Measurements from ENCODE around the gene SDCCAG8.

The SDCCAG8 gene

DNA sequence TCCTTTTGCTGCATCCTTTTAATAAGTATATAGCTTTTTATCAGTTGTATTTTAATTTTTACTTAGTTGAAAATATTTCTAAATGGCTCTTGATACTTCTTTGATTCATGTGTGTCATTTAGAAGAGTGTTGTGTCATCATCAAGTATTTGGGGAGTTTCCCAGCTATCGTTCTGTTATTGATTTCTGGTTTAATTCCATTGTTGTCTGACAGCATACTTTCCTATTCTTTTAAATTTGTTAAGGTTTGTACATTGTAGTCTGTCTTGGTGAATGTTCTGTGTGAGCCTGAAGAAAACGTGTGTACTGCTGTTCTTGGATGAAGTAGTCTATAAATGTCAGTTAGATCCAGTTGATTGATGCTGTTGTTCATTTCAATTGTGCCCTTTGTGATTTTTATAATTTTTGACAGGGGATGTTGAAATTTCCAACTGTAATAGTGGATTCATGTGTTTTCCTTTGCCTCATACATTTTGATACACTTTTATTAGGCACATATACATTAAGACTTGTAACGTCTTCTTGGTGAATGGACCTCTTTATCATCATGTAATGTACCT lies 24.8 kb downstream of the SDCCAG8 start:
- WGBS (ENCODE audit: insufficient coverage, insufficient read length) = no CpG with 5 or more reads among the region's 3 CpGs
- no peak overlapping the region for H3K4me3 ChIP-seq (ENCODE audit: low read length)
- H3K27ac ChIP-seq (ENCODE audit: low read length) = no peak overlapping the region

GRCh38 chr1:243281672-243282071 lies 25.8 kb downstream of the SDCCAG8 start:
- H3K27ac ChIP-seq (ENCODE audit: low read length) = no peak overlapping the region
- WGBS (ENCODE audit: insufficient coverage, insufficient read length) = no CpG with 5 or more reads among the region's 5 CpGs
- H3K4me3 ChIP-seq (ENCODE audit: low read length) = no peak overlapping the region

More for the DNA sequence above, 24.8 kb downstream of the SDCCAG8 start:
- H3K36me3 ChIP-seq (ENCODE audit: control insufficient read depth, insufficient read depth, low read length) = no peaks in the 10 kb centered on the region
- no peaks in the 10 kb centered on the region for H3K27me3 ChIP-seq (ENCODE audit: control insufficient read depth, insufficient read depth, low read length)
- peaks cover 2% of the 10 kb centered on the region for H3K4me1 ChIP-seq (ENCODE audit: control insufficient read depth, insufficient read depth, low read length)
- H3K9me3 ChIP-seq (ENCODE audit: control insufficient read depth, insufficient read depth, low read length) = no peaks in the 10 kb centered on the region
- DNase-seq (ENCODE audit: low read depth, low spot score) = no peak

GRCh38 chr1:243286409-243287122 lies 30.7 kb downstream of the SDCCAG8 start:
- Histone ChIP-seq H3K9me3 (ENCODE audit: control insufficient read depth, insufficient read depth, low read length) (no peaks in the 10 kb centered on the region), H3K27ac (ENCODE audit: low read length) (no peak overlapping the region), H3K36me3 (ENCODE audit: control insufficient read depth, insufficient read depth, low read length) (no peaks in the 10 kb centered on the region), H3K27me3 (ENCODE audit: control insufficient read depth, insufficient read depth, low read length) (no peaks in the 10 kb centered on the region), H3K4me3 (ENCODE audit: low read length) (no peak overlapping the region), H3K4me1 (ENCODE audit: control insufficient read depth, insufficient read depth, low read length) (peaks cover 2% of the 10 kb centered on the region)
- DNase-seq (ENCODE audit: low read depth, low spot score) = no peak
- no CpG with 5 or more reads among the region's 8 CpGs for WGBS (ENCODE audit: insufficient coverage, insufficient read length)

More at GRCh38 chr1:243281672-243282071, 25.8 kb downstream of the SDCCAG8 start:
- DNase-seq (ENCODE audit: low read depth, low spot score) = no peak
- Histone ChIP-seq H3K4me1 (ENCODE audit: control insufficient read depth, insufficient read depth, low read length) (peaks cover 2% of the 10 kb centered on the region), H3K27me3 (ENCODE audit: control insufficient read depth, insufficient read depth, low read length) (no peaks in the 10 kb centered on the region), H3K36me3 (ENCODE audit: control insufficient read depth, insufficient read depth, low read length) (no peaks in the 10 kb centered on the region), H3K9me3 (ENCODE audit: control insufficient read depth, insufficient read depth, low read length) (no peaks in the 10 kb centered on the region)

GRCh38 chr1:243287123-243287460 lies 31.3 kb downstream of the SDCCAG8 start:
- no peak for DNase-seq (ENCODE audit: low read depth, low spot score)
- peaks cover 2% of the 10 kb centered on the region for H3K4me1 ChIP-seq (ENCODE audit: control insufficient read depth, insufficient read depth, low read length)
- WGBS (ENCODE audit: insufficient coverage, insufficient read length) = no CpG with 5 or more reads among the region's 2 CpGs
- H3K27ac ChIP-seq (ENCODE audit: low read length) = no peak overlapping the region
- no peak overlapping the region for H3K4me3 ChIP-seq (ENCODE audit: low read length)
- no peaks in the 10 kb centered on the region for H3K27me3 ChIP-seq (ENCODE audit: control insufficient read depth, insufficient read depth, low read length)
- H3K9me3 ChIP-seq (ENCODE audit: control insufficient read depth, insufficient read depth, low read length) = no peaks in the 10 kb centered on the region
- no peaks in the 10 kb centered on the region for H3K36me3 ChIP-seq (ENCODE audit: control insufficient read depth, insufficient read depth, low read length)

GRCh38 chr1:243287652-243288051 lies 31.8 kb downstream of the SDCCAG8 start:
- H3K27me3 ChIP-seq (ENCODE audit: control insufficient read depth, insufficient read depth, low read length) = no peaks in the 10 kb centered on the region
- no peaks in the 10 kb centered on the region for H3K9me3 ChIP-seq (ENCODE audit: control insufficient read depth, insufficient read depth, low read length)
- WGBS (ENCODE audit: insufficient coverage, insufficient read length) = no CpG with 5 or more reads among the region's 1 CpG
- no peak overlapping the region for H3K4me3 ChIP-seq (ENCODE audit: low read length)
- H3K27ac ChIP-seq (ENCODE audit: low read length) = no peak overlapping the region
- no peaks in the 10 kb centered on the region for H3K36me3 ChIP-seq (ENCODE audit: control insufficient read depth, insufficient read depth, low read length)
- H3K4me1 ChIP-seq (ENCODE audit: control insufficient read depth, insufficient read depth, low read length) = peaks cover 2% of the 10 kb centered on the region
- DNase-seq (ENCODE audit: low read depth, low spot score) = no peak

GRCh38 chr1:243288062-243288461 lies 32.2 kb downstream of the SDCCAG8 start:
- no peak overlapping the region for H3K4me3 ChIP-seq (ENCODE audit: low read length)
- WGBS (ENCODE audit: insufficient coverage, insufficient read length) = no CpG with 5 or more reads among the region's 6 CpGs

GRCh38 chr1:243291292-243291691 lies 35.5 kb downstream of the SDCCAG8 start:
- DNase-seq (ENCODE audit: low read depth, low spot score) = no peak
- Histone ChIP-seq H3K4me1 (ENCODE audit: control insufficient read depth, insufficient read depth, low read length) (no peaks in the 10 kb centered on the region), H3K27me3 (ENCODE audit: control insufficient read depth, insufficient read depth, low read length) (no peaks in the 10 kb centered on the region), H3K36me3 (ENCODE audit: control insufficient read depth, insufficient read depth, low read length) (no peaks in the 10 kb centered on the region), H3K9me3 (ENCODE audit: control insufficient read depth, insufficient read depth, low read length) (no peaks in the 10 kb centered on the region), H3K27ac (ENCODE audit: low read length) (no peak overlapping the region), H3K4me3 (ENCODE audit: low read length) (no peak overlapping the region)
- WGBS (ENCODE audit: insufficient coverage, insufficient read length) = no CpG with 5 or more reads among the region's 1 CpG

More at GRCh38 chr1:243288062-243288461, 32.2 kb downstream of the SDCCAG8 start:
- Histone ChIP-seq H3K4me1 (ENCODE audit: control insufficient read depth, insufficient read depth, low read length) (peaks cover 2% of the 10 kb centered on the region), H3K9me3 (ENCODE audit: control insufficient read depth, insufficient read depth, low read length) (no peaks in the 10 kb centered on the region), H3K36me3 (ENCODE audit: control insufficient read depth, insufficient read depth, low read length) (no peaks in the 10 kb centered on the region), H3K27ac (ENCODE audit: low read length) (no peak overlapping the region), H3K27me3 (ENCODE audit: control insufficient read depth, insufficient read depth, low read length) (no peaks in the 10 kb centered on the region)
- DNase-seq (ENCODE audit: low read depth, low spot score) = no peak

DNA sequence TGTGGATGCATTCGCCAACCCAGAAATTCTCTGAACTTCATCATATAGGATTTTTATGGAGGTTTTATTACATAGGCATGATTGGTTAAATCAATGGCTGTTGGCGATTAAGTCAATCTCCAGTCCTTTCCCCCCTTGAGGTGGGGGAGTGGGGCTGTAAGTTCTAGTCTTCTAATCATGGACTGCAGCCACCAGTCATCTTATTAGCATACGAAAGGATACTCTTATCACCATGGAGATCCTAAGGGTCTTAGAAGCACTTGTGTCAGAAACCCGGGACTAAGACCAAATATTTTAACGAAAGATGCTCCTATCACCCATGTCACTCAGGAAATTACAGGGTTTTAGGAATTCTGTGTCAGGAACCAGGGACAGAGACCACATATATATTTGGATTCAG lies 36.3 kb downstream of the SDCCAG8 start:
- no peaks in the 10 kb centered on the region for H3K9me3 ChIP-seq (ENCODE audit: control insufficient read depth, insufficient read depth, low read length)
- no peaks in the 10 kb centered on the region for H3K36me3 ChIP-seq (ENCODE audit: control insufficient read depth, insufficient read depth, low read length)
- no peak overlapping the region for H3K4me3 ChIP-seq (ENCODE audit: low read length)
- no peaks in the 10 kb centered on the region for H3K27me3 ChIP-seq (ENCODE audit: control insufficient read depth, insufficient read depth, low read length)
- no peak overlapping the region for H3K27ac ChIP-seq (ENCODE audit: low read length)
- no peak for DNase-seq (ENCODE audit: low read depth, low spot score)
- no peaks in the 10 kb centered on the region for H3K4me1 ChIP-seq (ENCODE audit: control insufficient read depth, insufficient read depth, low read length)
- no CpG with 5 or more reads among the region's 5 CpGs for WGBS (ENCODE audit: insufficient coverage, insufficient read length)

DNA sequence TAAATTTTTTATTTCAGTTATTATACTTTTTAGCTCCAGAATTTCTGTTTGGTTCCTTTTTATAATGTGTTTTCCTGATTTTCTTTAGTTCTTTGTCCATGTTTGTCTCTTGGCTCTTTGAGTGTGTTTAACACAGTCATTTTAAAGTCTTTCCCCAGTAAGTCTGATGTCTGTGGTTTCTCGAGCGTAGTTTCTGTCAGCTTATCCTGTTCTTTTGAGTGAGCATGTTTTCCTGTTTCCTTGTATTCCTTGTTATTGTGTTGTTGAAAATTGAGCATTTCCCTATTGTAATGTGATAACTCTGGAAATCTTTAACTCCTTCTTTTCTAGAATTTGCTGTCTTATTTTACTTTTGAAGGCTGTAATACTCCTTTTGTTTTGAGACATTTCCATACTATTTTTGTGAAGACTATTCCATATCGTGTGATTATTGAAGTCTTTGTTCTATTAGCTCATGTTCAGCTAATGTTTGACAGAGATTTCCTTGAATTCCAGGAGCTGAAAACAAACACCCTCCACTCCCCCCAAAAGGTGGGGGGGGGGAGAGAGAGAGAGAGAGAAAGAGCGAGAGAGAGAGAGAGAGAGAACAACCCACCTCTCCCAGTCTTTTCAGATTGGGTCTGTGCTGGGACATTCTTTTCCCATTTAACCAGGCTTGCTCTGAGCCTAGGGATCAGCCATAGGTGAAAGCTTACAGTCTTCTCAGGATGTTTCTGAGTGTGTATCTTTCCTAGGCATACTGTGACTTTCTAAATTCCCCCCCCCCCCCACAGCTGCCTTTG lies 38.3 kb downstream of the SDCCAG8 start:
- Histone ChIP-seq H3K27ac (ENCODE audit: low read length) (no peak overlapping the region), H3K27me3 (ENCODE audit: control insufficient read depth, insufficient read depth, low read length) (no peaks in the 10 kb centered on the region), H3K4me3 (ENCODE audit: low read length) (no peak overlapping the region), H3K4me1 (ENCODE audit: control insufficient read depth, insufficient read depth, low read length) (no peaks in the 10 kb centered on the region), H3K36me3 (ENCODE audit: control insufficient read depth, insufficient read depth, low read length) (no peaks in the 10 kb centered on the region), H3K9me3 (ENCODE audit: control insufficient read depth, insufficient read depth, low read length) (no peaks in the 10 kb centered on the region)
- no peak for DNase-seq (ENCODE audit: low read depth, low spot score)
- WGBS (ENCODE audit: insufficient coverage, insufficient read length) = no CpG with 5 or more reads among the region's 4 CpGs

DNA sequence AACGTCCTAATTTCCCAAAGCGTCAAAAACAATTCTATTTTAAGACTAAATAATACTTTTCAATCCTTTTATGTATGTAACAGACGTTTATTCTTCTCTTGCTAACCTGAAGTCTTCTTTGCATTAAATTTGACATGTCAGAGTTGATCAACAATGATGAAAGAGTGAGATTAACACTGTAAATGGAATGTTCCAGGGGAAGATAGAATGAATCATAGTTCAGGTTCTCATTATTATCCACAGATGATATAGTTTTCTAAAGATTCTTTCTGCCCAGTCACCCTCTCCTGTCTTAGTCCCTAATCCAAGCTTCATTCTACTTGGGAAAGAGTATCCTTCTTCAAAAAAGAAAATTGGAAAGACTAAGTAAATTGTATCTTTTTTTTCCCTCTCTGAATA lies 38.9 kb downstream of the SDCCAG8 start:
- 100% methylated on average over 2 of the region's 3 CpGs for whole genome bisulfite sequencing (ENCODE audit: insufficient coverage, insufficient read length)

More for the DNA sequence above, 38.9 kb downstream of the SDCCAG8 start:
- no peaks in the 10 kb centered on the region for H3K36me3 ChIP-seq (ENCODE audit: control insufficient read depth, insufficient read depth, low read length)
- DNase-seq (ENCODE audit: low read depth, low spot score) = no peak
- no peak overlapping the region for H3K4me3 ChIP-seq (ENCODE audit: low read length)
- no peaks in the 10 kb centered on the region for H3K4me1 ChIP-seq (ENCODE audit: control insufficient read depth, insufficient read depth, low read length)
- H3K27me3 ChIP-seq (ENCODE audit: control insufficient read depth, insufficient read depth, low read length) = no peaks in the 10 kb centered on the region
- H3K9me3 ChIP-seq (ENCODE audit: control insufficient read depth, insufficient read depth, low read length) = no peaks in the 10 kb centered on the region
- no peak overlapping the region for H3K27ac ChIP-seq (ENCODE audit: low read length)
